ENCODE data around the gene GNAS-AS1.
A peak's percentile ranks its signal among the peaks of the same experiment; 100 is the strongest.

GNAS-AS1 gene

DNA sequence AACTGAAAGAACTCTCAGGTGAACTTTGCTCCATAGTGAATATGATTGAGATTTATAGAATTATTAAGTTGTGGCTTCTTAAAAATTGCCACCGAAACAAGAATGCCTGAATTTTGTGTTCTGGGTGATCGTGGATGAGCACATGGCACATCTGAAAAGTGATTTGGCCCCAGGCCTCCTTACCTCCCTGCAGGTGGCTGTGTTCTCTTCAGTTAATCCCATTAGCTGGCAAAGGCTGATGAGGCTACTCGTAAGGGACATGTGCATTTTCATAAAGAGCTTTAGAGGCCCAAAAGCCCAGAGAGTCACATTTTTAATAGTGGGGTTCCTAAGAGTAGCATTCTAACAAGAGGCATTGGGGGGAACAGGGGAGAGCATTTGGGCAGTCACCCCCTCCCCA, 24.4 kb upstream of the GNAS-AS1 start:
- no peak for TF ChIP-seq TAF1 (IDR thresholded peaks at IDR 0.05; ENCODE audit: low read depth)
- no peak for TF ChIP-seq CEBPB (IDR thresholded peaks at IDR 0.05)
- TF ChIP-seq YY1 (IDR thresholded peaks at IDR 0.05; ENCODE audit: low read depth) = no peak

DNA sequence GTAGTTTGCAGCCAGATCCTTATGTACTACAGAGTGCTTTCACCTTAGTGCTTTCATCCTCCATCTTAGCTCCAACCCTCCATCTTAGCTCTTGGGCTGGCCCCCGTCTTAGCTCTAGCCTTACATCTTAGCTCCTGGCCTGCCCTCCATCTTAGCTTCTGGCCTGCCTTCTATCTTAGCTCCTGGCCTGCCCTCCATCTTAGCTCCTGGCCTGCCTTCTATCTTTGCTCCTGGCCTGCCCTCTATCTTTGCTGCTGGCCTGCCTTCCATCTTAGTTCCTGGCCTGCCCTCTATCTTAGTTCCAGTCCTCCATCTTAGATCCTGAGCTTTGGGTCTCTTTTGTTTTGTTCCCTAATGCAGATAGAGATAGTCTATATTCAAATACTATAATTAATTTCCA, 23.8 kb upstream of the GNAS-AS1 start:
- TF ChIP-seq TAF1 (IDR thresholded peaks at IDR 0.05; ENCODE audit: low read depth) (no peak), RAD21 (IDR thresholded peaks at IDR 0.05; ENCODE audit: low read depth) (no peak), TEAD4 (IDR thresholded peaks at IDR 0.05) (no peak), EGR1 (IDR thresholded peaks at IDR 0.05) (no peak), EP300 (IDR thresholded peaks at IDR 0.05; ENCODE audit: borderline replicate concordance) (no peak), TCF12 (IDR thresholded peaks at IDR 0.05; ENCODE audit: low read depth) (no peak), CEBPB (IDR thresholded peaks at IDR 0.05) (no peak), ZBTB7A (IDR thresholded peaks at IDR 0.05; ENCODE audit: low read depth) (no peak), NFIC (IDR thresholded peaks at IDR 0.05) (no peak), CREB1 (IDR thresholded peaks at IDR 0.05; ENCODE audit: low read depth) (no peak), FOXM1 (IDR thresholded peaks at IDR 0.05; ENCODE audit: borderline replicate concordance, low read depth) (no peak)
- TF ChIP-seq, protein P1, sequence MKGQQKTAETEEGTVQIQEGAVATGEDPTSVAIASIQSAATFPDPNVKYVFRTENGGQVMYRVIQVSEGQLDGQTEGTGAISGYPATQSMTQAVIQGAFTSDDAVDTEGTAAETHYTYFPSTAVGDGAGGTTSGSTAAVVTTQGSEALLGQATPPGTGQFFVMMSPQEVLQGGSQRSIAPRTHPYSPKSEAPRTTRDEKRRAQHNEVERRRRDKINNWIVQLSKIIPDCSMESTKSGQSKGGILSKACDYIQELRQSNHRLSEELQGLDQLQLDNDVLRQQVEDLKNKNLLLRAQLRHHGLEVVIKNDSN (IDR thresholded peaks at IDR 0.05) = no peak
- TF ChIP-seq, protein P2, sequence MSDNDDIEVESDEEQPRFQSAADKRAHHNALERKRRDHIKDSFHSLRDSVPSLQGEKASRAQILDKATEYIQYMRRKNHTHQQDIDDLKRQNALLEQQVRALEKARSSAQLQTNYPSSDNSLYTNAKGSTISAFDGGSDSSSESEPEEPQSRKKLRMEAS (IDR thresholded peaks at IDR 0.05) = no peak
- TF ChIP-seq, protein P3, sequence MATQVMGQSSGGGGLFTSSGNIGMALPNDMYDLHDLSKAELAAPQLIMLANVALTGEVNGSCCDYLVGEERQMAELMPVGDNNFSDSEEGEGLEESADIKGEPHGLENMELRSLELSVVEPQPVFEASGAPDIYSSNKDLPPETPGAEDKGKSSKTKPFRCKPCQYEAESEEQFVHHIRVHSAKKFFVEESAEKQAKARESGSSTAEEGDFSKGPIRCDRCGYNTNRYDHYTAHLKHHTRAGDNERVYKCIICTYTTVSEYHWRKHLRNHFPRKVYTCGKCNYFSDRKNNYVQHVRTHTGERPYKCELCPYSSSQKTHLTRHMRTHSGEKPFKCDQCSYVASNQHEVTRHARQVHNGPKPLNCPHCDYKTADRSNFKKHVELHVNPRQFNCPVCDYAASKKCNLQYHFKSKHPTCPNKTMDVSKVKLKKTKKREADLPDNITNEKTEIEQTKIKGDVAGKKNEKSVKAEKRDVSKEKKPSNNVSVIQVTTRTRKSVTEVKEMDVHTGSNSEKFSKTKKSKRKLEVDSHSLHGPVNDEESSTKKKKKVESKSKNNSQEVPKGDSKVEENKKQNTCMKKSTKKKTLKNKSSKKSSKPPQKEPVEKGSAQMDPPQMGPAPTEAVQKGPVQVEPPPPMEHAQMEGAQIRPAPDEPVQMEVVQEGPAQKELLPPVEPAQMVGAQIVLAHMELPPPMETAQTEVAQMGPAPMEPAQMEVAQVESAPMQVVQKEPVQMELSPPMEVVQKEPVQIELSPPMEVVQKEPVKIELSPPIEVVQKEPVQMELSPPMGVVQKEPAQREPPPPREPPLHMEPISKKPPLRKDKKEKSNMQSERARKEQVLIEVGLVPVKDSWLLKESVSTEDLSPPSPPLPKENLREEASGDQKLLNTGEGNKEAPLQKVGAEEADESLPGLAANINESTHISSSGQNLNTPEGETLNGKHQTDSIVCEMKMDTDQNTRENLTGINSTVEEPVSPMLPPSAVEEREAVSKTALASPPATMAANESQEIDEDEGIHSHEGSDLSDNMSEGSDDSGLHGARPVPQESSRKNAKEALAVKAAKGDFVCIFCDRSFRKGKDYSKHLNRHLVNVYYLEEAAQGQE (IDR thresholded peaks at IDR 0.05; ENCODE audit: low read depth) = no peak

DNA sequence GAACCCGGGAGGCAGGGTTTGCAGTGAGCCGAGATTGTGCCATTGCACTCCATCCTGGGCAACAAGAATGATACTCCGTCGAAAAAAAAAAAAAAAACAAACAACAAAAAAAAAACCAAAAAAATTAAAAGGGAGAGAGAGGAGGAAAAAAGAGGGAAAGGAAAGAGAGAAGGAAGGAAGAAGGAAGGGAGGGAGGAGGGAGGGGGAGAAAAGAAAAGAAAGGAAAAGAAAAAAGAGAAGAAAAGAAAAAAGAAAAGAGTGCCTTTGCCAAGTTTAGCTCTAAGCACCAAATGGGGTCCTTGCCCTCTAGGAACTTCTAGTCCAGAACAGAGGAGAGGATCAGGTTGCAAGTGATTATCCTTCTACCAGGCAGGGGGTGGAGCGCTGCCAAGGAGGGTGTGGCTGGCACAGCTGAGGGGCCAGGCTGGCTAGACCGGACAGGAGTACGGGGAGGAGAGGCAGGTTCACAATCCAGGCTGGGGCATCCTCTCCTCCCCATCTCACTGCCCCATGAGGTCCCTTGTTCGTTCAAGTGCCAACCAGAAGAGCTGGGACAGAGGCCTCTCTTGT, 20.9 kb upstream of the GNAS-AS1 start:
- no peak for TF ChIP-seq ZBTB7A (IDR thresholded peaks at IDR 0.05; ENCODE audit: low read depth)
- TF ChIP-seq EP300 (IDR thresholded peaks at IDR 0.05; ENCODE audit: borderline replicate concordance) = no peak
- no peak for TF ChIP-seq TCF12 (IDR thresholded peaks at IDR 0.05; ENCODE audit: low read depth)
- TF ChIP-seq, protein P3 (IDR thresholded peaks at IDR 0.05; ENCODE audit: low read depth) = no peak
- no peak for TF ChIP-seq CREB1 (IDR thresholded peaks at IDR 0.05; ENCODE audit: low read depth)
- no peak for TF ChIP-seq RAD21 (IDR thresholded peaks at IDR 0.05; ENCODE audit: low read depth)
- TF ChIP-seq, protein P1 (IDR thresholded peaks at IDR 0.05) = no peak
- TF ChIP-seq, protein P2 (IDR thresholded peaks at IDR 0.05) = no peak
- no peak for TF ChIP-seq TAF1 (IDR thresholded peaks at IDR 0.05; ENCODE audit: low read depth)
- no peak for TF ChIP-seq EGR1 (IDR thresholded peaks at IDR 0.05)
- TF ChIP-seq CEBPB (IDR thresholded peaks at IDR 0.05) = no peak

DNA sequence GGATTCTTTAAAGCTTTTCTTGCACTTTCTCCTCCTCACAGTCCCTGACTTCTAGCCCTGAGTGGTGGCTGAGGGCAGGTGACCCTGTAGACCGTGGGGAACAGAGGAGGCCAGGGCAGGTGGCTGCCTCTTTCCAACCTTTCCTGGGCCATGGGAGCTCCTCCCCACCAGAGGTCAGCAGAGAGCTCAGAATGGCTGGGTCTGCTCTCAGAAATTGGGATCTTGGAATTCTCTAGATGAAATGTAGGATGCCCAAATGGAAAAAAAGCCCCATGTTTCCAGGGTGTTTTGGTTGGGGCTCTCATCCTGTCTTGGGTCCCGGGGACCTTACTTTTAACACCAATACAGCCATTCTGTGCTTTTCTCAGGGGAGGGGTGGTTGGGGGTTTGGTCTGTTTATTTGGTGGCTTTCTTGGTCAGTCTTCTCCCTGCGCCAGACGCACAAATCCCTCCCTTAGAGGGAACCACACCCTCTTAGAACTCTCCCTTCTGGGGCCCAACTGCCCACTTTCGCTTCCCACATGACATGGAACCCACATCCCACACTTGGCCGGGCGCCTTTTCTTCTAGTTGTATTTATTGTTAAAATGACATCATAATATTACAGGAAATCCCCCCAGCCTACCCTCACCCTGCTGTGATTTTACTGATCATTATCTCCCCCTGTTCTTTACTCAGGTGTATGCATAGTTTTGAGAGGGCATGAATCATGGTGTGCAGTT, 19.8 kb upstream of the GNAS-AS1 start:
- TF ChIP-seq RAD21 (IDR thresholded peaks at IDR 0.05; ENCODE audit: low read depth) (peak; percentile 80), EGR1 (IDR thresholded peaks at IDR 0.05) (no peak), EP300 (IDR thresholded peaks at IDR 0.05; ENCODE audit: borderline replicate concordance) (no peak), FOXM1 (IDR thresholded peaks at IDR 0.05; ENCODE audit: borderline replicate concordance, low read depth) (no peak)

DNA sequence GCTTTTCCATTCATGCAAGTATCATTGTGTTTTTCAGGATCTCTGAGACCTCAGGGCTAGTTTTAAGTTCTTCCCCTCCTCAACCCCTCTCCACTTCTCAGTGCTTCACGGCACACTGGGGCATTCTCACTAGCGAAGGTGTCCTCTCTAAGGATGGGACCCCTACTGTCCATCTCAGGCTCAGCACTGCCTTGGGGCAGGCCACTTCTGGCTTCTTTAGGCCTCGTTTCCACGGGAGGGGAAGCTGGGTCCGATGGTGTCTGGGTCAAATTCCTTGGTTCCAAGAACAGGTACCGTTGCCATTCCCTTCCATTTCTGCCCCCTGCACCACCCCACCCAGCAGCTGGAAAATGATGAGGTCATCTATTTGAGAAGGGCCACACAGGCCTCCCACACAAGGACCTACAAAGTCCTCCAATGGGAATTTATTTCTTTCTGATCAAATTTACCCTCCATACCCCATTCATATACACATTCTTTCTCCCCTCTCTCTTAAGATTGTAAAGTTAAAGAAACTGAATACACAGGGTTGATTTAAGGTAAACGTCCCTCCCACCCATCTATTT, 19.0 kb upstream of the GNAS-AS1 start:
- TF ChIP-seq TAF1 (IDR thresholded peaks at IDR 0.05; ENCODE audit: low read depth) (no peak), ZBTB7A (IDR thresholded peaks at IDR 0.05; ENCODE audit: low read depth) (no peak), EGR1 (IDR thresholded peaks at IDR 0.05) (no peak), TEAD4 (IDR thresholded peaks at IDR 0.05) (no peak), TCF12 (IDR thresholded peaks at IDR 0.05; ENCODE audit: low read depth) (no peak), NFIC (IDR thresholded peaks at IDR 0.05) (no peak), CREB1 (IDR thresholded peaks at IDR 0.05; ENCODE audit: low read depth) (no peak), RAD21 (IDR thresholded peaks at IDR 0.05; ENCODE audit: low read depth) (no peak), YY1 (IDR thresholded peaks at IDR 0.05; ENCODE audit: low read depth) (no peak)
- TF ChIP-seq, protein P1 (IDR thresholded peaks at IDR 0.05) = no peak
